GM12878 (cell line): ENCODE measurements around the gene SNAPC3. TPM values are rescaled to one million over a fixed set of nuclear protein-coding genes. Genes with fewer than 3 reads are reported as not detected.

Experiments
- BCL11A ChIP-seq: IDR thresholded peaks from 2 replicates; pipeline ENCODE4 v1.6.1; 2011; ENCODE audit warnings: low read depth, low read length
- E2F8 ChIP-seq: fragments of 450-650 bp; IDR thresholded peaks from 2 replicates; pipeline ENCODE4 v1.6.1; 2018; ENCODE audit warnings: mild to moderate bottlenecking, low read depth, moderate library complexity; ENCODE audit not compliant: partially characterized antibody
- NFIC ChIP-seq: IDR thresholded peaks from 2 replicates; pipeline ENCODE4 v1.6.1; 2012; ENCODE audit warnings: low read depth, mild to moderate bottlenecking, inconsistent platforms, low read length, moderate library complexity
- SREBF1 ChIP-seq: IDR thresholded peaks from 2 replicates; pipeline ENCODE4 v1.6.1; 2012; ENCODE audit warnings: mild to moderate bottlenecking, low read length
- ZNF687 ChIP-seq: fragments of 450-650 bp; IDR thresholded peaks from 2 replicates; pipeline ENCODE4 v1.6.1; 2017; ENCODE audit warnings: mild to moderate bottlenecking, moderate library complexity
- polyA plus RNA-seq, 11 experiments: library from polyadenylated mRNA; depleted of rRNA in 4 of 11; unstranded in 6 of 11; stranded (reverse) in 5 of 11; fragments of >200 nt; fragmentation: Nextera tagmentation in 4 of 11; fragmentation: Illumina TruSeq in 1 of 11; extraction: Ambion mirVana in 4 of 11; extraction: Trizol in 1 of 11; gene quantifications; 1 replicate in 1 of 11; 2 replicates in 10 of 11; pipeline versions ENCODE4 v1.2.1 to v1.2.3, GENCODE V29; 2011 to 2016; ENCODE audit warnings: inconsistent platforms in 2 of 11, missing spikeins in 2 of 11, low read depth in 1 of 11
- total RNA-seq, 4 experiments: library from RNA; depleted of rRNA in 3 of 4; stranded (reverse); fragments of >200 nt in 3 of 4; fragmentation: Illumina TruSeq in 1 of 4; extraction: Trizol in 1 of 4; gene quantifications; 2 replicates each; pipeline versions ENCODE4 v1.2.1 to v1.2.3, GENCODE V29; 2013 to 2021
- TF ChIP-seq, protein P1 (sequence below): IDR thresholded peaks from 2 replicates; pipeline ENCODE4 v1.6.1; 2012; ENCODE audit warnings: low read depth, low read length, improper control_type of control experiment

SNAPC3 gene
- total and polyA plus RNA-seq, 10 of the 15 experiments (the other 5 are each of a cell fraction or from before 2014, with no cell fraction given), result 5.7 to 47.4 (median 24.6) TPM

DNA sequence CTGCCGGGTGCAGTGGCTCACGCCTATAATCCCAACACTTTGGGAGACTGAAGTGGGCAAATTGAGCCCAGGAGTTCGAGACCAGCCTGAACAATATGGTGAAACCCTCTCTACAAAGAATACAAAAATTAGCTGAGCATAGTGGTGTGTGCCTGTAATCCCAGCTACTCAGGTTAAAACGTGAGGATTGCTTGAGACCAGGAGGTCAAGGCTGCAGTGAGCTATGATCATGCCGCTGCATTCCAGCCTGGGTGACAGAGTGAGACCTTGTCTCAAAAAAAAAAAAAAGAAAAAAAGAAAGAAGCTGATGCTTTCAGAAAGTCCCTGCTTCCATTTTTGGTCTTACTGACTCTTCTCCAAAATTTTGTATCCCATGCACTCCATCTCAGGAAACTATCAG lies 31.3 kb downstream of the SNAPC3 start (continued):
- TF ChIP-seq ZNF687 (no peak), E2F8 (no peak), NFIC (no peak), BCL11A (no peak), SREBF1 (no peak)
- TF ChIP-seq, protein P1, sequence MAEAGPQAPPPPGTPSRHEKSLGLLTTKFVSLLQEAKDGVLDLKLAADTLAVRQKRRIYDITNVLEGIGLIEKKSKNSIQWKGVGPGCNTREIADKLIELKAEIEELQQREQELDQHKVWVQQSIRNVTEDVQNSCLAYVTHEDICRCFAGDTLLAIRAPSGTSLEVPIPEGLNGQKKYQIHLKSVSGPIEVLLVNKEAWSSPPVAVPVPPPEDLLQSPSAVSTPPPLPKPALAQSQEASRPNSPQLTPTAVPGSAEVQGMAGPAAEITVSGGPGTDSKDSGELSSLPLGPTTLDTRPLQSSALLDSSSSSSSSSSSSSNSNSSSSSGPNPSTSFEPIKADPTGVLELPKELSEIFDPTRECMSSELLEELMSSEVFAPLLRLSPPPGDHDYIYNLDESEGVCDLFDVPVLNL, result no peak
